OCI-LY7 (cell line): ENCODE data around the gene UFM1. TPM values are rescaled to one million over a fixed set of nuclear protein-coding genes. Genes with fewer than 3 reads are reported as not detected.

Source experiments
- BruUV-seq: library from RNA; stranded (reverse); fragments of 400-500 nt; replicated peaks from 2 replicates; lab custom pipeline; 2021; lab: Mats Ljungman, UMichigan
- CTCF ChIA-PET: fragments of 300-600 bp; sonication (Branson Sonifier 250); formaldehyde crosslinking; loops from one replicate; lab custom pipeline; 2022; ENCODE audit warnings: antibody characterized with exemption; ENCODE audit not compliant: unreplicated experiment; lab: Charles Lee
- POLR2A ChIA-PET: fragments of 300-600 bp; sonication (Branson Sonifier 250); formaldehyde crosslinking; loops from one replicate; lab custom pipeline; 2022; ENCODE audit warnings: antibody characterized with exemption; lab: Charles Lee
- DNase-seq: peaks from one replicate; pipeline ENCODE4 v3.0.0-alpha.2; 2015; ENCODE audit warnings: low spot score
- H2AFZ ChIP-seq: fragments of 200-600 bp; sonication (generic), shearing (Covaris generic); 2 replicates; pipeline ENCODE4 v1.6.1; 2014; ENCODE audit warnings: mild to moderate bottlenecking, antibody characterized with exemption, low read length, moderate library complexity
- H3K27ac ChIP-seq: fragments of 200-600 bp; sonication (generic); 2 replicates; pipeline ENCODE4 v1.5.1; 2014; ENCODE audit warnings: mixed run types, low read depth, mild to moderate bottlenecking, moderate library complexity, low read length, inconsistent platforms; ENCODE audit not compliant: poor library complexity, severe bottlenecking
- H3K36me3 ChIP-seq: fragments of 200-600 bp; sonication (generic); 2 replicates; pipeline ENCODE4 v1.6.1; 2014; ENCODE audit warnings: mild to moderate bottlenecking, antibody characterized with exemption, low read length, moderate library complexity, mixed read lengths; ENCODE audit not compliant: insufficient read depth
- H3K4me1 ChIP-seq: fragments of 200-600 bp; sonication (generic); 2 replicates; pipeline ENCODE4 v1.5.1; 2014; ENCODE audit warnings: mild to moderate bottlenecking, low read length; ENCODE audit not compliant: insufficient read depth, poor library complexity, severe bottlenecking
- H3K4me2 ChIP-seq: fragments of 200-600 bp; sonication (generic); 2 replicates; pipeline ENCODE4 v1.6.1; 2014; ENCODE audit warnings: mild to moderate bottlenecking, low read length
- H3K4me3 ChIP-seq: fragments of 200-600 bp; sonication (generic); 2 replicates; pipeline ENCODE4 v1.5.1; 2014; ENCODE audit warnings: mild to moderate bottlenecking, low read depth, low read length; ENCODE audit not compliant: poor library complexity, severe bottlenecking
- H3K79me2 ChIP-seq: fragments of 200-600 bp; sonication (generic); 2 replicates; pipeline ENCODE4 v1.6.1; 2016; ENCODE audit warnings: low read depth, mild to moderate bottlenecking, low read length, moderate library complexity, mixed read lengths; ENCODE audit not compliant: insufficient read depth
- H3K9me2 ChIP-seq: fragments of 200-600 bp; sonication (generic); 2 replicates; pipeline ENCODE4 v1.6.1; 2016; ENCODE audit warnings: mild to moderate bottlenecking, low read length, mixed read lengths; ENCODE audit not compliant: insufficient read depth
- H3K9me3 ChIP-seq: fragments of 200-600 bp; sonication (generic); 2 replicates; pipeline ENCODE4 v1.6.1; 2014; ENCODE audit warnings: mild to moderate bottlenecking, mixed run types, low read length, mixed read lengths
- H4K20me1 ChIP-seq: fragments of 200-600 bp; sonication (generic); 2 replicates; pipeline ENCODE4 v1.6.1; 2014; ENCODE audit warnings: mild to moderate bottlenecking, antibody characterized with exemption, low read length, moderate library complexity, mixed read lengths; ENCODE audit not compliant: insufficient read depth
- EZH2phosphoT487 ChIP-seq: fragments of 200-600 bp; sonication (generic); IDR thresholded peaks from 2 replicates; pipeline ENCODE4 v1.6.1; 2018; ENCODE audit warnings: low read depth, borderline replicate concordance, mild to moderate bottlenecking, mixed run types, antibody characterized with exemption, low read length, moderate library complexity, mixed read lengths
- intact Hi-C: fragments of 100-400 bp; cut with micrococcal nuclease; formaldehyde crosslinking; loops from one replicate; pipeline ENCODE4 v1.10.0; 2022; ENCODE audit not compliant: unreplicated experiment
- total RNA-seq, 2 experiments: library from RNA; depleted of rRNA in 1 of 2; stranded (reverse); fragments of >200 nt in 1 of 2; shearing (Covaris generic) in 1 of 2; gene quantifications; 2 replicates each; pipeline ENCODE4 v1.2.3, GENCODE V29; 2014 to 2022
- TF ChIP-seq, protein P1 (sequence below): fragments of 200-600 bp; sonication (generic); conservative IDR thresholded peaks from 2 replicates; pipeline ENCODE4 v1.5.1; 2014; ENCODE audit warnings: mild to moderate bottlenecking, antibody characterized with exemption, low read length, moderate library complexity, mixed read lengths

UFM1 gene
- total RNA-seq, 2 experiments from 2014 or later: 33.3 to 46.9 TPM

GRCh38 chr13:38355595-38356119 lies 6.0 kb downstream of the UFM1 start:
- DNase-seq: no peak
- ChIA-PET POLR2A (interaction anchor here (0.5 to 1.0 kb wide), 3 partner anchors 19 to 357 kb away, joined by 3 read pairs; no protein-coding TSS in a partner anchor), CTCF (no interaction called here)
- Histone ChIP-seq H3K9me2 (no peaks in the 10 kb centered on the region), H3K4me2 (no peak overlapping the region), H3K4me1 (peaks cover 7% of the 10 kb centered on the region), H4K20me1 (no peaks in the 10 kb centered on the region), H3K36me3 (peaks cover 88% of the 10 kb centered on the region), H3K79me2 (peaks cover 29% of the 10 kb centered on the region; the same call in 1 of the 2 replicates), H3K27ac (no peak overlapping the region), H2AFZ (no peak overlapping the region), H3K4me3 (no peak overlapping the region), H3K9me3 (no peaks in the 10 kb centered on the region)
- intact Hi-C loops: no loop called here
- no TSS peak for BruUV-seq
- TF ChIP-seq, protein P1, sequence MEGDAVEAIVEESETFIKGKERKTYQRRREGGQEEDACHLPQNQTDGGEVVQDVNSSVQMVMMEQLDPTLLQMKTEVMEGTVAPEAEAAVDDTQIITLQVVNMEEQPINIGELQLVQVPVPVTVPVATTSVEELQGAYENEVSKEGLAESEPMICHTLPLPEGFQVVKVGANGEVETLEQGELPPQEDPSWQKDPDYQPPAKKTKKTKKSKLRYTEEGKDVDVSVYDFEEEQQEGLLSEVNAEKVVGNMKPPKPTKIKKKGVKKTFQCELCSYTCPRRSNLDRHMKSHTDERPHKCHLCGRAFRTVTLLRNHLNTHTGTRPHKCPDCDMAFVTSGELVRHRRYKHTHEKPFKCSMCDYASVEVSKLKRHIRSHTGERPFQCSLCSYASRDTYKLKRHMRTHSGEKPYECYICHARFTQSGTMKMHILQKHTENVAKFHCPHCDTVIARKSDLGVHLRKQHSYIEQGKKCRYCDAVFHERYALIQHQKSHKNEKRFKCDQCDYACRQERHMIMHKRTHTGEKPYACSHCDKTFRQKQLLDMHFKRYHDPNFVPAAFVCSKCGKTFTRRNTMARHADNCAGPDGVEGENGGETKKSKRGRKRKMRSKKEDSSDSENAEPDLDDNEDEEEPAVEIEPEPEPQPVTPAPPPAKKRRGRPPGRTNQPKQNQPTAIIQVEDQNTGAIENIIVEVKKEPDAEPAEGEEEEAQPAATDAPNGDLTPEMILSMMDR: no peak
- no peak for TF ChIP-seq EZH2phosphoT487

DNA sequence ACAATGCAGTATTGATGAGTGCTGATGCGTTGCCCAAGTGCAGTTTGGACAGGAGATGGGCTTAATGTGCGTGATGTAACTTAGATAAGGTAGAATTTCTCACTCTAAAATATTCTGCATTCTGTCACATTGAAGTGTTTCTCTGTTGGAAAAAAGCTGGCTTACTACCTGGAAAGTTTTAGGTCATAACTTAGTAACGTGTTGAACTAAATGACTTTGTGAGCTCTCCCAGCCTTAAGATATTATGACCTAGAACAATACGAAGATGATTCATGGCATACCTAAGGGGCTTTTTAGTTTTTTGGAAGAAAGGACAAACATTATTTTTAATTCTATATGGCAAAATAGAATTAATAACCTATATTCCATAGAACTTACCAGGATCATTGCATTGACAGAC lies 9.0 kb downstream of the UFM1 start:
- BruUV-seq: no TSS peak
- no peak overlapping the region for H2AFZ ChIP-seq
- H4K20me1 ChIP-seq: no peaks in the 10 kb centered on the region
- no peak for DNase-seq
- intact Hi-C loops: no loop called here
- no peaks in the 10 kb centered on the region for H3K9me2 ChIP-seq
- ChIA-PET POLR2A (interaction anchor here (0.7 to 1.0 kb wide), 4 partner anchors 9 to 1291 kb away, joined by 3 to 5 read pairs (median 4); partner anchors contain the start of gene UFM1), CTCF (no interaction called here)
- H3K9me3 ChIP-seq: no peaks in the 10 kb centered on the region
- no peak overlapping the region for H3K4me2 ChIP-seq
- no peak overlapping the region for H3K4me3 ChIP-seq
- H3K27ac ChIP-seq: no peak overlapping the region
- H3K4me1 ChIP-seq: no peaks in the 10 kb centered on the region
- TF ChIP-seq EZH2phosphoT487: no peak
- TF ChIP-seq, protein P1: no peak
- H3K79me2 ChIP-seq: 0 out of 2 replicates have a peak, but pooled peaks cover 2% of the 10 kb centered on the region
- H3K36me3 ChIP-seq: peaks cover 90% of the 10 kb centered on the region

GRCh38 chr13:38361542-38362262 lies 12.1 kb downstream of the UFM1 start:
- TSS peak; percentile 27 for BruUV-seq
- TF ChIP-seq EZH2phosphoT487: no peak
- TF ChIP-seq, protein P1: no peak
- H3K9me2 ChIP-seq: no peaks in the 10 kb centered on the region
- H3K27ac ChIP-seq: no peak overlapping the region
- H3K4me1 ChIP-seq: no peaks in the 10 kb centered on the region
- H4K20me1 ChIP-seq: no peaks in the 10 kb centered on the region
- intact Hi-C loops: no loop called here
- no peaks in the 10 kb centered on the region for H3K79me2 ChIP-seq
- no peak overlapping the region for H3K4me3 ChIP-seq
- H3K36me3 ChIP-seq: peaks cover 61% of the 10 kb centered on the region
- no peak overlapping the region for H3K4me2 ChIP-seq
- DNase-seq: no peak
- H3K9me3 ChIP-seq: no peaks in the 10 kb centered on the region
- no peak overlapping the region for H2AFZ ChIP-seq
- CTCF ChIA-PET: no interaction called here
- POLR2A ChIA-PET: interaction anchor here (0.6 to 1.3 kb wide), 2 partner anchors 13 to 459 kb away, joined by 3 to 4 read pairs; no protein-coding TSS in a partner anchor
